ENCODE measurements around the gene MEX3B. TPM values are rescaled to one million over a fixed set of nuclear protein-coding genes. Genes with fewer than 3 reads are reported as not detected.

Gene MEX3B
- total and polyA plus RNA-seq, 2 donors (not counting 3 experiments of a cell fraction or from before 2014, with no cell fraction given) = 11.0 to 22.6 TPM

DNA sequence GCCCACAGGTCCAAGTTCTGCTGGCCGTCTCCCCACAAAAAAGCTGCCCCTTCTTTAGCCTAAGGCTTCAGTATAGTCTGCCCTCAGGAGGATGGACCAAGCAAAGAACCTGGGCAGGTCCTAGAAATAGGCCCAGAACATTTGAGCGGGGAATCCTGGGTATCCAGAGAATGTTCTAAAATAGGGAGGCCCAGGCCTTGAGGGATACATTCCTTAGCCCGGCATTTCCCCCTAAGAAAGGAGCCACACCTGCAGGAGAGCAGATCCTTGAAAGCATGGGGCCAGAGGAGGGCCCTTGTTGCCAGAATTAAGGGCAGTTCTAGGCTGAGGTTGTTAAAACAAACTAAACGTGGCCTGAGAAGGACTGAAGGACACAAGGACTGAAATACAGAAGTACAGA is 20.6 kb upstream of the MEX3B start:
- CTCF ChIA-PET = interaction anchor here (1.6 kb wide), 1 partner anchor 42 kb away, joined by 5 read pairs; no protein-coding TSS in a partner anchor
- POLR2A ChIA-PET = no interaction called here
- Histone ChIP-seq H3K9ac (replicated peaks; ENCODE audit: extremely low read depth, insufficient read depth, low read length) (no peak overlapping the region), H3K4me3 (replicated peaks in 1 of 3; ENCODE audit: insufficient read depth in 1 of 3, low read depth in 1 of 3, low read length in 3 of 3) (no peak overlapping the region), H3K36me3 (ENCODE audit: control insufficient read depth in 2 of 2, extremely low read depth in 1 of 2, insufficient read depth in 2 of 2, low read length in 2 of 2) (no peaks in the 10 kb centered on the region), H3K27me3 (ENCODE audit: control insufficient read depth in 2 of 2, insufficient read depth in 2 of 2, low read length in 2 of 2) (peaks cover 9 to 12% of the 10 kb centered on the region in 2 experiments), H2AFZ (ENCODE audit: low read depth, low read length) (no peak overlapping the region), H3K9me1 (replicated peaks; ENCODE audit: control insufficient read depth, extremely low read depth, insufficient read depth, low read length) (no peaks in the 10 kb centered on the region), H3K4me2 (ENCODE audit: insufficient read depth, low read length) (no peak overlapping the region), H3K79me2 (ENCODE audit: control insufficient read depth, insufficient read depth, low read length) (no peaks in the 10 kb centered on the region), H4K20me1 (replicated peaks; ENCODE audit: control insufficient read depth, extremely low read depth, insufficient read depth, low read length) (no peaks in the 10 kb centered on the region), H3K27ac (ENCODE audit: insufficient read depth, low read depth, low read length) (no peak overlapping the region), H3K9me3 (replicated peaks; ENCODE audit: control insufficient read depth, insufficient read depth, low read length) (no peaks in the 10 kb centered on the region), H3K4me1 (ENCODE audit: control insufficient read depth, extremely low read depth, insufficient read depth, low read length) (peaks cover 3% of the 10 kb centered on the region)
- dilution Hi-C loops (cut with MboI; ENCODE audit: extremely low pct_ligation_motif_present, low sequenced_read_pairs) (no loop called here), intact Hi-C loops (cut with micrococcal nuclease) (no loop called here)
- no TSS peak for BruUV-seq (replicated peaks)
- TF ChIP-seq, protein P1, sequence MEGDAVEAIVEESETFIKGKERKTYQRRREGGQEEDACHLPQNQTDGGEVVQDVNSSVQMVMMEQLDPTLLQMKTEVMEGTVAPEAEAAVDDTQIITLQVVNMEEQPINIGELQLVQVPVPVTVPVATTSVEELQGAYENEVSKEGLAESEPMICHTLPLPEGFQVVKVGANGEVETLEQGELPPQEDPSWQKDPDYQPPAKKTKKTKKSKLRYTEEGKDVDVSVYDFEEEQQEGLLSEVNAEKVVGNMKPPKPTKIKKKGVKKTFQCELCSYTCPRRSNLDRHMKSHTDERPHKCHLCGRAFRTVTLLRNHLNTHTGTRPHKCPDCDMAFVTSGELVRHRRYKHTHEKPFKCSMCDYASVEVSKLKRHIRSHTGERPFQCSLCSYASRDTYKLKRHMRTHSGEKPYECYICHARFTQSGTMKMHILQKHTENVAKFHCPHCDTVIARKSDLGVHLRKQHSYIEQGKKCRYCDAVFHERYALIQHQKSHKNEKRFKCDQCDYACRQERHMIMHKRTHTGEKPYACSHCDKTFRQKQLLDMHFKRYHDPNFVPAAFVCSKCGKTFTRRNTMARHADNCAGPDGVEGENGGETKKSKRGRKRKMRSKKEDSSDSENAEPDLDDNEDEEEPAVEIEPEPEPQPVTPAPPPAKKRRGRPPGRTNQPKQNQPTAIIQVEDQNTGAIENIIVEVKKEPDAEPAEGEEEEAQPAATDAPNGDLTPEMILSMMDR (IDR thresholded peaks at IDR 0.05; ENCODE audit: extremely low read depth in 1 of 2, insufficient read depth in 1 of 2, low read depth in 1 of 2, low read length in 2 of 2) = no peak
- TF ChIP-seq JUN (IDR thresholded peaks at IDR 0.05; ENCODE audit: borderline replicate concordance, insufficient read depth, insufficient read length, low read depth) = no peak
- TF ChIP-seq POLR2AphosphoS5 (IDR thresholded peaks at IDR 0.05; ENCODE audit: insufficient read depth, low read depth, low read length) = no peak
- TF ChIP-seq MYC (IDR thresholded peaks at IDR 0.05; ENCODE audit: low read depth, low read length) = no peak
- TF ChIP-seq FOS (IDR thresholded peaks at IDR 0.05; ENCODE audit: borderline replicate concordance, insufficient read depth, low read length) = no peak
- TF ChIP-seq EZH2 (IDR thresholded peaks at IDR 0.05; ENCODE audit: borderline replicate concordance, low read depth, low read length, severe bottlenecking) = no peak
- TF ChIP-seq GATA2 (IDR thresholded peaks at IDR 0.05; ENCODE audit: insufficient read depth, insufficient read length, low read depth, low read length) = no peak
- TF ChIP-seq MAX (IDR thresholded peaks at IDR 0.05; ENCODE audit: insufficient read depth, insufficient read length) = no peak
- TF ChIP-seq POLR2A (IDR thresholded peaks at IDR 0.05; ENCODE audit: low read depth, low read length) = no peak
- DNase-seq (ENCODE audit: low read depth, low spot score) (no peak), FAIRE-seq (no peak)
